GM18873 (cell line): ENCODE data around the gene DAP.

Experiments
- ATAC-seq: cut with Tn5 transposase; IDR thresholded peaks from one replicate; pipeline ENCODE4 v1.9.1; 2021; ENCODE audit warnings: mild to moderate bottlenecking, moderate library complexity, moderate number of reproducible peaks; ENCODE audit not compliant: unreplicated experiment, low FRiP score

Gene DAP

GRCh38 chr5:10712574-10713366 lies 48.3 kb downstream of the DAP start:
- peak; percentile 90 for ATAC-seq

- no peak for ATAC-seq
These were observed 49.5 kb downstream of the DAP start for GRCh38 chr5:10711562-10711961.

GRCh38 chr5:10710513-10711128 lies 50.4 kb downstream of the DAP start:
- no peak for ATAC-seq

- no peak for ATAC-seq
These were observed 51.1 kb downstream of the DAP start for GRCh38 chr5:10709933-10710332.

- no peak for ATAC-seq
These were observed 51.6 kb downstream of the DAP start for GRCh38 chr5:10709409-10709808.

GRCh38 chr5:10708189-10708944 lies 52.7 kb downstream of the DAP start:
- no peak for ATAC-seq

- no peak for ATAC-seq
These were observed 53.6 kb downstream of the DAP start for GRCh38 chr5:10707198-10708142.

GRCh38 chr5:10706326-10706725 lies 54.7 kb downstream of the DAP start:
- ATAC-seq: no peak

GRCh38 chr5:10705747-10706146 lies 55.3 kb downstream of the DAP start:
- no peak for ATAC-seq

- no peak for ATAC-seq
These were observed 55.9 kb downstream of the DAP start for GRCh38 chr5:10704949-10705621.

- ATAC-seq: no peak
These were observed 57.4 kb downstream of the DAP start for GRCh38 chr5:10703676-10704075.

- no peak for ATAC-seq
These were observed 58.0 kb downstream of the DAP start for GRCh38 chr5:10702911-10703491.

GRCh38 chr5:10702040-10702629 lies 58.9 kb downstream of the DAP start:
- no peak for ATAC-seq

- ATAC-seq: no peak
These were observed 59.4 kb downstream of the DAP start for GRCh38 chr5:10701567-10702039.

- ATAC-seq: no peak
These were observed 60.5 kb downstream of the DAP start for GRCh38 chr5:10700516-10700915.

- ATAC-seq: peak; percentile 65
These were observed 61.0 kb downstream of the DAP start for GRCh38 chr5:10699987-10700386.

- peak; percentile 60 for ATAC-seq
These were observed 61.7 kb downstream of the DAP start for GRCh38 chr5:10699281-10699874.

- no peak for ATAC-seq
These were observed 65.1 kb downstream of the DAP start for GRCh38 chr5:10695759-10696543.
